OCI-LY1 (cell line): Measurements from ENCODE around the gene MESP1.

ENCODE experiments used
- H2AFZ ChIP-seq: fragments of 200-600 bp; sonication (generic), shearing (Covaris generic); 2 replicates; pipeline ENCODE4 v1.6.0; 2014; ENCODE audit warnings: antibody characterized with exemption, mild to moderate bottlenecking, low read length
- H3F3A ChIP-seq: fragments of 200-600 bp; sonication (generic), shearing (Covaris generic); 2 replicates; pipeline ENCODE4 v1.6.0; 2014; ENCODE audit warnings: mild to moderate bottlenecking, antibody characterized with exemption, low read length, moderate library complexity; ENCODE audit not compliant: insufficient read depth
- H3K27ac ChIP-seq: fragments of 200-600 bp; sonication (generic); 2 replicates; pipeline ENCODE4 v1.5.1; 2014; ENCODE audit warnings: low read length, mixed run types, mild to moderate bottlenecking, low read depth; ENCODE audit not compliant: poor library complexity, severe bottlenecking
- H3K27me3 ChIP-seq: fragments of 200-600 bp; sonication (generic); 2 replicates; pipeline ENCODE4 v1.6.0; 2014; ENCODE audit warnings: antibody characterized with exemption, mild to moderate bottlenecking, low read length, moderate library complexity; ENCODE audit not compliant: insufficient read depth
- H3K36me3 ChIP-seq: fragments of 200-600 bp; sonication (generic); 2 replicates; pipeline ENCODE4 v1.6.1; 2014; ENCODE audit warnings: mild to moderate bottlenecking, antibody characterized with exemption, low read length, moderate library complexity, mixed read lengths; ENCODE audit not compliant: insufficient read depth
- H3K4me1 ChIP-seq: fragments of 200-600 bp; sonication (generic); 2 replicates; pipeline ENCODE4 v1.5.1; 2014; ENCODE audit warnings: mild to moderate bottlenecking, low read length, moderate library complexity; ENCODE audit not compliant: insufficient read depth, severe bottlenecking
- H3K4me2 ChIP-seq: fragments of 200-600 bp; sonication (generic), shearing (Covaris generic); 2 replicates; pipeline ENCODE4 v1.6.1; 2014; ENCODE audit warnings: low read length
- H3K4me3 ChIP-seq: fragments of 200-600 bp; sonication (generic); 2 replicates; pipeline ENCODE4 v1.5.1; 2014; ENCODE audit warnings: low read length, low read depth, mild to moderate bottlenecking, mixed read lengths; ENCODE audit not compliant: poor library complexity, severe bottlenecking
- H3K79me2 ChIP-seq: fragments of 200-600 bp; shearing (Covaris generic); 2 replicates; pipeline ENCODE4 v1.6.1; 2016; ENCODE audit warnings: mixed run types, low read length, mixed read lengths; ENCODE audit not compliant: insufficient read depth
- H3K9ac ChIP-seq: fragments of 200-600 bp; sonication (generic), shearing (Covaris generic); 2 replicates; pipeline ENCODE4 v1.6.1; 2014; ENCODE audit warnings: mild to moderate bottlenecking, low read length, mixed read lengths
- H3K9me2 ChIP-seq: fragments of 200-600 bp; sonication (generic), shearing (Covaris generic); 2 replicates; pipeline ENCODE4 v1.6.1; 2014; ENCODE audit warnings: low read depth, mild to moderate bottlenecking, low read length, mixed read lengths
- H3K9me3 ChIP-seq: fragments of 200-600 bp; shearing (Covaris generic); 2 replicates; pipeline ENCODE4 v1.6.1; 2014; ENCODE audit warnings: low read length, mixed read lengths
- H4K20me1 ChIP-seq: fragments of 200-600 bp; sonication (generic), shearing (Covaris generic); 2 replicates; pipeline ENCODE4 v1.6.0; 2016; ENCODE audit warnings: mild to moderate bottlenecking, low read length; ENCODE audit not compliant: insufficient read depth
- EZH2 ChIP-seq: fragments of 200-600 bp; sonication (generic), shearing (Covaris generic); IDR thresholded peaks from 2 replicates; pipeline ENCODE4 v1.8.0; 2017; ENCODE audit warnings: borderline replicate concordance, mixed run types, mild to moderate bottlenecking, antibody characterized with exemption, low read length, moderate library complexity, mixed read lengths
- TF ChIP-seq, protein P1 (sequence below): fragments of 200-600 bp; sonication (generic), shearing (Covaris generic); IDR thresholded peaks from 2 replicates; pipeline ENCODE4 v1.5.1; 2017; ENCODE audit warnings: mild to moderate bottlenecking, antibody characterized with exemption, low read length, moderate library complexity, mixed read lengths

Gene MESP1

GRCh38 chr15:89749526-89749925 is 1.5 kb downstream of the MESP1 start:
- no peaks in the 10 kb centered on the region for H3K36me3 ChIP-seq
- H3K4me1 ChIP-seq: peaks cover 13% of the 10 kb centered on the region
- H4K20me1 ChIP-seq: no peaks in the 10 kb centered on the region
- TF ChIP-seq, protein P1, sequence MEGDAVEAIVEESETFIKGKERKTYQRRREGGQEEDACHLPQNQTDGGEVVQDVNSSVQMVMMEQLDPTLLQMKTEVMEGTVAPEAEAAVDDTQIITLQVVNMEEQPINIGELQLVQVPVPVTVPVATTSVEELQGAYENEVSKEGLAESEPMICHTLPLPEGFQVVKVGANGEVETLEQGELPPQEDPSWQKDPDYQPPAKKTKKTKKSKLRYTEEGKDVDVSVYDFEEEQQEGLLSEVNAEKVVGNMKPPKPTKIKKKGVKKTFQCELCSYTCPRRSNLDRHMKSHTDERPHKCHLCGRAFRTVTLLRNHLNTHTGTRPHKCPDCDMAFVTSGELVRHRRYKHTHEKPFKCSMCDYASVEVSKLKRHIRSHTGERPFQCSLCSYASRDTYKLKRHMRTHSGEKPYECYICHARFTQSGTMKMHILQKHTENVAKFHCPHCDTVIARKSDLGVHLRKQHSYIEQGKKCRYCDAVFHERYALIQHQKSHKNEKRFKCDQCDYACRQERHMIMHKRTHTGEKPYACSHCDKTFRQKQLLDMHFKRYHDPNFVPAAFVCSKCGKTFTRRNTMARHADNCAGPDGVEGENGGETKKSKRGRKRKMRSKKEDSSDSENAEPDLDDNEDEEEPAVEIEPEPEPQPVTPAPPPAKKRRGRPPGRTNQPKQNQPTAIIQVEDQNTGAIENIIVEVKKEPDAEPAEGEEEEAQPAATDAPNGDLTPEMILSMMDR: no peak
- no peak for TF ChIP-seq EZH2
- H3K27ac ChIP-seq: no peak overlapping the region
- no peak overlapping the region for H3K4me2 ChIP-seq
- H3F3A ChIP-seq: no peaks in the 10 kb centered on the region
- no peak overlapping the region for H2AFZ ChIP-seq
- H3K79me2 ChIP-seq: no peaks in the 10 kb centered on the region
- H3K9me2 ChIP-seq: no peaks in the 10 kb centered on the region
- no peak overlapping the region for H3K4me3 ChIP-seq
- H3K27me3 ChIP-seq: no peaks in the 10 kb centered on the region; the same call in none of the 2 replicates
- no peaks in the 10 kb centered on the region for H3K9me3 ChIP-seq
- no peak overlapping the region for H3K9ac ChIP-seq

GRCh38 chr15:89749054-89749453 is 2.0 kb downstream of the MESP1 start:
- H3K9me3 ChIP-seq: no peaks in the 10 kb centered on the region
- H3K4me1 ChIP-seq: peaks cover 13% of the 10 kb centered on the region
- H3K9me2 ChIP-seq: no peaks in the 10 kb centered on the region
- H3K27ac ChIP-seq: no peak overlapping the region
- no peaks in the 10 kb centered on the region for H4K20me1 ChIP-seq
- H2AFZ ChIP-seq: no peak overlapping the region
- H3K9ac ChIP-seq: no peak overlapping the region
- no peaks in the 10 kb centered on the region for H3K36me3 ChIP-seq
- H3F3A ChIP-seq: no peaks in the 10 kb centered on the region
- H3K4me2 ChIP-seq: no peak overlapping the region
- no peak for TF ChIP-seq EZH2
- TF ChIP-seq, protein P1: no peak
- no peaks in the 10 kb centered on the region; the same call in none of the 2 replicates for H3K27me3 ChIP-seq
- H3K4me3 ChIP-seq: no peak overlapping the region
- no peaks in the 10 kb centered on the region for H3K79me2 ChIP-seq

DNA sequence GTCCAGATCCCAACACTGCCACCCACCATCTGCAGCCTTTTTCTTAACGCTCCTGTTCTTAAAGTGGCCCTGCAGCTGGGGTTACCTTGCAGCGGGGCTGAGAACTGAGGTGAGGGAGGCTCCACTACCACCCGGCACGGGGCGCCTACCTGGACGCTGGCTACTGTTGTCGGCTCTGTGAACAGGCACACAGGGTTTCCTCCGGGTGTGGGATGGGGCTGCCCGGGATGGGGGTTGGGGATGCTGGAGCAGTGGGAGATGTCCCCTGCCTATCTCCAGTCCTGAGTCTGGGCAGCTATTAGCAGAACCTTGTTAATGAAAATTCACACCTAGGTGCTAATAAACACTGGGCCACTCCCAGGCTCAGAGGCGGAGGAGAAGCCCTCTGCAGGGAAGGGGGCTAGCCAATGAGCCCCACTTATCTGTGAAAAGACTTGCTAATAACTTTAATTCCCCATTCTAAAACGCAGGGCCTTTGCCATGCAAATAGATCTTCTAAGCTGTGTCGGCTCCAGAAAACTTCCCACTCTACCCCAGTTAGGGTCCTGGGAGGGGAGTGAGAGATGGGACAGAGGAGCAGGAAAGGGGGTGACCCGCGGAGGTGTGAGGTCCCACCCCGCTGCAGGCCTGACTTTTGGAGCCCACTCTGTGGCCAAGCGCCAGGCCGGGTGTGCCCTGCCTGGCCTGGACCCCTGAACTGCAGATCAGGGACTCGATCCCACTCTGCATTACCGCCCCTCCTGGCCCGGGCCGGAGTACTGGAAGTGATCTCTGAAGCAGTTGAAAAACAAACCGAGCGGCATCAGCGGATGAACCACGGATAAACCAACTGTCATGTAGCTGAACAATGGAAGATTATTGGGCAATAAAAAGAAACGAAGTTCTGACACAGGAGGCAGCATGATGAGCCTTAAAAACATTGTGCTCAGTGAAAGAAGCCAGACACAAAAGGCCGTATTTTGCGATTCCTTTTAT is 3.1 kb downstream of the MESP1 start:
- no peak overlapping the region for H3K4me2 ChIP-seq
- no peaks in the 10 kb centered on the region for H3K79me2 ChIP-seq
- H3K36me3 ChIP-seq: no peaks in the 10 kb centered on the region
- no peaks in the 10 kb centered on the region for H3F3A ChIP-seq
- H3K4me1 ChIP-seq: peaks cover 13% of the 10 kb centered on the region
- no peak overlapping the region for H3K4me3 ChIP-seq
- no peaks in the 10 kb centered on the region for H3K9me3 ChIP-seq
- H4K20me1 ChIP-seq: no peaks in the 10 kb centered on the region
- TF ChIP-seq, protein P1: no peak
- H3K9me2 ChIP-seq: no peaks in the 10 kb centered on the region
- no peak overlapping the region for H3K9ac ChIP-seq
- H3K27ac ChIP-seq: no peak overlapping the region
- H2AFZ ChIP-seq: no peak overlapping the region
- H3K27me3 ChIP-seq: no peaks in the 10 kb centered on the region; the same call in none of the 2 replicates
